Lower leg skin (tissue), 3 donors: ENCODE data around the gene TRIP10.

Source experiments
- POLR2A ChIP-seq, 2 donors: fragments of 450-650 bp; IDR thresholded peaks; one replicate each; pipeline ENCODE4 v1.6.1; 2016 to 2017; ENCODE audit warnings: antibody characterized with exemption in 2 of 2, mild to moderate bottlenecking in 1 of 2, moderate library complexity in 1 of 2
- TF ChIP-seq, protein P1 (sequence below), 3 donors: fragments of 450-650 bp; IDR thresholded peaks; one replicate each; pipeline ENCODE4 v1.5.1; 2016; ENCODE audit warnings: antibody characterized with exemption in 3 of 3, mild to moderate bottlenecking in 3 of 3, moderate library complexity in 2 of 3

DNA sequence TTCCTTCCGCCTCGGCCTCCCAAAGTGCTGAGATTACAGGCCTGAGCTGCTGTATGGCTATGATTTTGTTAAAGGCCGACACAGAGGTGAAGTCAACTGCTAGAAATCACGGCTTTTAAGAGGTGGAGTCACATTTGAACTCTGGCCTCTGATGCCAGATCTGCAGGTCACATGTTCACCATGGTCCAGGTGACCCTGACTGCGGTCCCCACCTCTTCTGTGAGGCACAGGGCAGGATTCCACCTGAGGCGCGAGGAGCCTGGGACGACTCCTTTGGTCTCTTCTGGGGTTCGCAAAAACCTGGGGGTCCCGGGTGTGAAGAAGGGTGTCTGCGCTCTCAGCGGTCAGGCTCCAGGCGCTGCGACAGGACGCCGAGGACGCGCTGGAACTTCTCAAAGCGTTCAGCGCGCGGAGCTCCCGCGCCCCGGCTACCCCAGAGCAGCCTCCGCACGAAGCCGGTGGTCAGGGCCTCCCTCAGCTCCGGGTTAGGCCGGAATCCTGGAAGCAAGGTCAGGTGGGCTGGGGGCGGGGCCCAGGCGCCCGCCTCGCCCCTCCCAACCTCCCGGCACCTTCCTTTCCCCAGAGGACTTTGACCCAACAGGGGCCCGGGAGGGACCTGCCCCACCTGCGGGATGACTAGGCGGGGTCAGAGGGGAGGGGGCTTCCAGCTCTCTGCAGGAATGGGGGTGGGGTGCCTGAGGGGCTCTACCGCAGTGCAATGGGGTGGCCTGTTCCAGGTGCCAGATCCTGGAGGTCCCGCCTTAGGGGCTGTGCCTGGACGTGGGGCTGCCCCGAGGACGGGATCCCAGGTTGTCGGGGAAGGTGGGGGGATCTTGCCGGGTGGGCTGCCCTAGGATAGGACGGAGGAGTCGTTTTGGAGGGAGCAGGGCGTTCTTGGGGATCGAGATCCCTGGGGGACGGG, 13.0 kb downstream of the TRIP10 start:
- no peak for TF ChIP-seq POLR2A (IDR thresholded peaks at IDR 0.05)
- TF ChIP-seq, protein P1, sequence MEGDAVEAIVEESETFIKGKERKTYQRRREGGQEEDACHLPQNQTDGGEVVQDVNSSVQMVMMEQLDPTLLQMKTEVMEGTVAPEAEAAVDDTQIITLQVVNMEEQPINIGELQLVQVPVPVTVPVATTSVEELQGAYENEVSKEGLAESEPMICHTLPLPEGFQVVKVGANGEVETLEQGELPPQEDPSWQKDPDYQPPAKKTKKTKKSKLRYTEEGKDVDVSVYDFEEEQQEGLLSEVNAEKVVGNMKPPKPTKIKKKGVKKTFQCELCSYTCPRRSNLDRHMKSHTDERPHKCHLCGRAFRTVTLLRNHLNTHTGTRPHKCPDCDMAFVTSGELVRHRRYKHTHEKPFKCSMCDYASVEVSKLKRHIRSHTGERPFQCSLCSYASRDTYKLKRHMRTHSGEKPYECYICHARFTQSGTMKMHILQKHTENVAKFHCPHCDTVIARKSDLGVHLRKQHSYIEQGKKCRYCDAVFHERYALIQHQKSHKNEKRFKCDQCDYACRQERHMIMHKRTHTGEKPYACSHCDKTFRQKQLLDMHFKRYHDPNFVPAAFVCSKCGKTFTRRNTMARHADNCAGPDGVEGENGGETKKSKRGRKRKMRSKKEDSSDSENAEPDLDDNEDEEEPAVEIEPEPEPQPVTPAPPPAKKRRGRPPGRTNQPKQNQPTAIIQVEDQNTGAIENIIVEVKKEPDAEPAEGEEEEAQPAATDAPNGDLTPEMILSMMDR (IDR thresholded peaks at IDR 0.05): no peak
